GM13976 (cell line): ENCODE measurements around the gene ACP5.

ENCODE experiments used
- DNase-seq: peaks from one replicate; pipeline ENCODE4 v3.0.0; 2012; ENCODE audit warnings: low spot score
- CTCF ChIP-seq: IDR thresholded peaks from 2 replicates; pipeline ENCODE4 v1.5.1; 2012; ENCODE audit warnings: borderline replicate concordance, mild to moderate bottlenecking; ENCODE audit not compliant: insufficient read depth; ENCODE audit errors: extremely low read depth, missing control alignments, control extremely low read depth
- in situ Hi-C: fragments of 300-500 bp; cut with MboI; formaldehyde crosslinking; loops from one replicate; pipeline ENCODE4 v1.12.0; 2022; ENCODE audit warnings: low sequenced_read_pairs, mixed read lengths, inconsistent platforms; ENCODE audit not compliant: unreplicated experiment

ACP5 gene

DNA sequence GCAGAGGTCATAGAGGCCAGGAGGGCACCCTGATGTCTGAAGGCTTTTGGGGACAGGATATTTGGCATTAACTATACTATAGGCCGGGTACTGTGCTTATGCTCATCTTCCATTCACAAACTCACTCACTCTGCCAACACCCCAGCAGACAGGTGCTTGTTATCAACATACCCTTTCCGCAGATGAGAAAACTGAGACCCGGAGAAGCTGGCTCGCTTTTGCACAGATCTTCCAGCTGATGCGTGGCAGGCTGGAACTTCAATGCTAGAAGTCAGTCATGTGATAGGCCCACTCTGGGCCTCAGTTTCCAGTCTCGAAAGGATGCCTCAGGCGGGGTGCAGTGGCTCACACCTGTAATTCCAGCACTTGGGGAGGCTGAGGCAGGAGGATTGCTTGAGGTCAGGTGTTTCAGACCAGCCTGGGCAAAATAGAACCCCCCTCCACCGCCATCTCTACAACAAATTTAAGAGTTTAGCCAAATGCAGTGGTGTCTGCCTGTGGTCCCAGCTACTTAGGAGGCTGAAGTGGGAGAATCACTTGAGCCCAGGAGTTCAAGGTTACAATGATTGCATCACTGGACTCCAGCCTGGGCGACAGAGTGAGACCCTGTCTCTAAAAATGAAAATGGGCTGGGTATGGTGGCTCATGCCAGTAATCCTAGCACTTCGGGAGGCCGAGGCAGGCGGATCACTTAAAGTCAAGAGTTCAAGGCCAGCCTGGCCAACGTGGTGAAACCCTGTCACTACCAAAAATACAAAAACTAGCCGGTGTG, 29.3 kb downstream of the ACP5 start:
- no peak for DNase-seq
- in situ Hi-C loops = no loop called here
- TF ChIP-seq CTCF = no peak

DNA sequence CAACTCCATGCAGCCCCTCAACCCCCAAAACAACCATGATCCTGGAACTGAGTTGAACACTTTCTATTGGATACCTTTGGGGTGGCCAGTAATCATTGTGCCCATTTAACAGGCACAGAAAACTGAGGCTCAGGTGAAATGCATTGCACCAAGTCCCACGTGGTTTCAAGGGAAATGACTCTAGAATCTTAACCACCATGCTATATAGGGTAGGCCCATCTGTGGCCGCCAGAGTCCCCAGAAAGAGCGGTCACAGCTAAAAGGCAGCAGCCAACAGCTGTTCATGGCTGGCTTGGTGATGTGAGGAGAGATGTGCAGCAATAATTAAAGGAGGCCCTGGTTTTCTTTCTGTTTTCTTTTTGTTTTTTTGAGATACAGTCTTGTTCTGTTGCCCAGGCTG, 36.2 kb downstream of the ACP5 start:
- no peak for TF ChIP-seq CTCF
- in situ Hi-C loops = no loop called here
- DNase-seq = peak; percentile 48

DNA sequence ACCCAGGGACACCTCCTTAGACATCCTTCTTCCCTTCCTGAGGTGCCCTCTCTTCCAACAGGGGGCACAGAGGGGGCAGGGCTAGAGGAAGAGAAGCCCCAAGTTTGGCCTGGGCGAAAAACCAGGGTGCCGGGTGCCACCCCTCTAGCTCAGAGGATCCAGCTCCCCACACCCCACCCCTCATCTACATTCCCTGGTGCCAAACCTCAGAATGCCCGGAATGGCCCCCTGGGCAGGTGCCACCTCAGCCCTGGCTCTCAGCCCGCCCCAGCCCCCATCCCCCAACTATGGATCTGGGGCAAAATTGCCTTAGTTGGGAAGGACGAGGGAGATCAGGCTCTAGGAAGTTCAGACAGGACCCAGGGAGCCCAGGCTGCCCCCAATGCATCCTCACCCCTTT, 36.8 kb downstream of the ACP5 start:
- DNase-seq = no peak
- in situ Hi-C loops = no loop called here
- TF ChIP-seq CTCF = no peak

GRCh38 chr19:11539495-11540365, 37.7 kb downstream of the ACP5 start:
- TF ChIP-seq CTCF = no peak
- DNase-seq = peak; percentile 64
- in situ Hi-C loops = no loop called here

DNA sequence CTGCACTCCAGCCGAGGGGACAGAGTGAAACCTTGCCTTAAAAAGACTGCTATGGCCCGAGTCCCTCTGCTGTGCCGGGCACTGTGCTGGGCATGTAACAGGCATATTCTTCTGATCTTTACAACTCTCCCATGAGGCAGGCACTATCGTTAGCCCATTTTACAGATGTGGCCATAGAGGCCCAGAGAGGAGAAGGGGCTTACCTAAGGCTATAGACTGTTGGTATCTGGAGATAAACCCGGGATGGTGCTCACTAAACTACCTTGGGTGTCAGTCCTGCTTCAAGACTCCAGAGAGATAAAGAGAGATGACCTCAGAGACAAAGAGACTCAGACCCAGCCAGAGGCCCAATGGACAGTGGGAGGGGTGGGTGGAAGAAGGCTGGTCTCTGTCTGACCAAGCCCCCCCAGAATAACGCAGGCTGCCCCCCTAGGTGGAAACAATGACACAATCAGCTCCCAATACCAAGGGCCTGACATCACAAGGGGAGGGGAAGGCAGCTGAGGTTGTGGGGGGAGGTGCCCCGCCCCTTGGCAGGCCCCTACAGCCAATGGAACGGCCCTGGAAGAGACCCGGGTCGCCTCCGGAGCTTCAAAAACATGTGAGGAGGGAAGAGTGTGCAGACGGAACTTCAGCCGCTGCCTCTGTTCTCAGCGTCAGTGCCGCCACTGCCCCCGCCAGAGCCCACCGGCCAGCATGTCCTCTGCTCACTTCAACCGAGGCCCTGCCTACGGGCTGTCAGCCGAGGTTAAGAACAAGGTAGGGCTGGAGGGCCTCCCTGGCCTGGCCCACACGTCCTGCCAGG, 39.0 kb downstream of the ACP5 start, which contains the start of gene CNN1:
Gene CNN1, plus strand, starts transcription at position 620 of the 805 bp plus-strand sequence. Its CDS starts 77 bp downstream, at position 697.
- TF ChIP-seq CTCF = no peak
- peak; percentile 38 for DNase-seq
- in situ Hi-C loops = no loop called here
